HG03575 (cell line): ENCODE data around the gene NEURL4.

Experiments
- ATAC-seq: cut with Tn5 transposase; IDR thresholded peaks from one replicate; pipeline ENCODE4 v1.9.1; 2021; ENCODE audit not compliant: unreplicated experiment, insufficient number of reproducible peaks, low FRiP score; ENCODE audit errors: extremely low read depth

NEURL4 gene

GRCh38 chr17:7327056-7327455 lies 2.1 kb downstream of the NEURL4 start:
- no peak for ATAC-seq

- no peak for ATAC-seq
These were observed 2.9 kb downstream of the NEURL4 start for GRCh38 chr17:7326186-7326585.

- ATAC-seq: no peak
These were observed 4.1 kb downstream of the NEURL4 start for GRCh38 chr17:7325031-7325528.

GRCh38 chr17:7324438-7324779 lies 4.7 kb downstream of the NEURL4 start:
- no peak for ATAC-seq

GRCh38 chr17:7323731-7324437 lies 5.3 kb downstream of the NEURL4 start:
- no peak for ATAC-seq

- ATAC-seq: no peak
These were observed 6.5 kb downstream of the NEURL4 start for GRCh38 chr17:7322520-7323194.

- ATAC-seq: no peak
These were observed 7.7 kb downstream of the NEURL4 start for GRCh38 chr17:7321466-7321865.

GRCh38 chr17:7318121-7318860 lies 10.8 kb downstream of the NEURL4 start:
- no peak for ATAC-seq

GRCh38 chr17:7317161-7317803 lies 11.9 kb downstream of the NEURL4 start:
- no peak for ATAC-seq

GRCh38 chr17:7315570-7316235 lies 13.4 kb downstream of the NEURL4 start:
- ATAC-seq: no peak

- ATAC-seq: no peak
These were observed 14.2 kb downstream of the NEURL4 start, which contains the start of gene GPS2 for GRCh38 chr17:7314719-7315569. GPS2 (minus strand) TSS chr17:7315360; CDS start chr17:7315052, 308 bp downstream.

- ATAC-seq: no peak
These were observed 15.0 kb downstream of the NEURL4 start for GRCh38 chr17:7313890-7314718.

- no peak for ATAC-seq
These were observed 15.8 kb downstream of the NEURL4 start for GRCh38 chr17:7313088-7313889.

- ATAC-seq: no peak
These were observed 16.6 kb downstream of the NEURL4 start for GRCh38 chr17:7312432-7313087.

GRCh38 chr17:7311110-7311705 lies 17.9 kb downstream of the NEURL4 start:
- no peak for ATAC-seq

GRCh38 chr17:7309628-7310027 lies 19.5 kb downstream of the NEURL4 start:
- no peak for ATAC-seq
